CD4-positive, alpha-beta T cell treated with Interleukin-17A for 4 hours (primary cell): ENCODE results near the gene TMEM245.
A peak's percentile ranks its signal among the peaks of the same experiment; 100 is the strongest.

Experiments used
- DNase-seq: peaks from one replicate; pipeline ENCODE4 v3.0.0-alpha.2; 2020; ENCODE audit warnings: mixed read lengths

TMEM245 gene

GRCh38 chr9:109100543-109101201, 19.1 kb downstream of the TMEM245 start:
- DNase-seq: no peak

GRCh38 chr9:109098960-109099308, 20.8 kb downstream of the TMEM245 start:
- DNase-seq: no peak

GRCh38 chr9:109098171-109098959, 21.4 kb downstream of the TMEM245 start:
- no peak for DNase-seq

- DNase-seq: peak; percentile 37
These were observed 22.6 kb downstream of the TMEM245 start for GRCh38 chr9:109097146-109097545.

DNA sequence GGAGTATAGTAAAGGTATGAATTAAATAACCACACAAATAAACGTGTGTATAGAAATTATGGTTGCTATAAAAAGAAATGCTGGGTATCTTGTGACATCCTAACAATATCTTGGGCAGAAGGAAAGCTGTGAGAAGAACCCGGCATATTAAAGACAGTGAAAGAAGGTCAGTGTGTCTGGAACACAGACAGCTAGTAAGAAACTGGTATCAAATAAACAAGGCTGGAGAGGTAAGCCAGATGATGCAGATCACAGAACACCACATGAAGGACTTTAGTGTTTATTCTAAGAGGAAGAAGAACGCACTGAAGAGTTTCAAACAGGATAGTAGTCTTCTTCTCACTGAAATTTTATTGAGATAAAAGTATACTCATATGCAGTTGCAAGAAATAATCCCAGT, 24.4 kb downstream of the TMEM245 start:
- DNase-seq: no peak

DNA sequence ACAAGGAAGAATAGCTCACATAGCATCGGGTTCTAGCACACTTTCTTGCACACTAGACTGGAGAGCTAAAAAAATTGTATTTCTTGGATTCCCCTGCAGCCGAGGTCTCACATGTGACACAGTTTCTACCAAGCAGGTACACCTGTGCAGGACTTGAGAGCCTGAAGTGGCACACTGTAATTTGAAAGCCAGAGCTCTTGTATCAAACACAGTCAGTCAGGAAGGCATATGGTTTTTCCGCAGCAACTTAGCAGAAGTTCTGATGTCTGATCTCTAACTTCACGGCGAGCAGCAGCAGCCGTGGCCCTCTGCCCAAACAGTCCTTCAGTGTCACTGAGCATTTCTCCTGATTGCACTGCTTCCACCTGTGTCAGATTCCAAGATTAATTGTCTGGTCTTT, 25.5 kb downstream of the TMEM245 start:
- DNase-seq: no peak

DNA sequence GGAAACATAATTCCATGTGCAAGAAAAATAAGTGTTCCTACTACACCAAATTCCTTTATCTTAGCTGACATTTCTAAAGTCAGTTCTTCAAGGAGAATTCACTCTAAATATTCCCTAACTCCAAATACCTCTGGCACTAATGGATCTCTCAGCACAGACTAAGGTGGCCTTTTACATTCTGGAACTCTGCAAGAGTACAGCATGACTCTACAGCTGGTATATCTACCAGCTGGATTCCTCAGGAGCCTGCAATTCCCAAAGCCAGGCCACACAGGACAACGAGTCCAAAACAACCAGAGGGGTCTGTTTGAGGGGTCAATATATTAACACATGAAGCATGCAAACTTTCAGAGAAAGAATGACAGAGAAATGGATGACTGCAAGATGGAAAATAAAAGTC, 27.2 kb downstream of the TMEM245 start:
- no peak for DNase-seq

GRCh38 chr9:109092051-109092580, 27.6 kb downstream of the TMEM245 start:
- DNase-seq: no peak

DNA sequence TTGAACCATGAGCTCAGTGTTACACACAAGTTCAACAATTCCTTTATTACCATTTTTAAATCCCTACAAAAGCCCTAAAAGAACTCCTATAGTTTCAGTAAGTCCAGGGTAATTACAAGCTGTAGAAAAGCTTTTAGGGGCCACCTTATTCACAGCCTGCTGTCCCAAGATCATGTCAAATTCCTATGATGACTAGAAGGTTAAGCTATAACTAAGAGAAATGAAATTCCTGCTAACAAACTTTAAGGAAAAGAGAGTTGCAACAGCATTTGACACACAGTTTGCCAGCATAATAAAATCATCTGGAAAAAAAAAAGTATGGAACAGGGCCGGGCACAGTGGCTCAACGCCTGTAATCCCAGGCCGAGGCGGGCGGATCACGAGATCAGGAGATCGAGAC, 31.5 kb downstream of the TMEM245 start:
- no peak for DNase-seq

DNA sequence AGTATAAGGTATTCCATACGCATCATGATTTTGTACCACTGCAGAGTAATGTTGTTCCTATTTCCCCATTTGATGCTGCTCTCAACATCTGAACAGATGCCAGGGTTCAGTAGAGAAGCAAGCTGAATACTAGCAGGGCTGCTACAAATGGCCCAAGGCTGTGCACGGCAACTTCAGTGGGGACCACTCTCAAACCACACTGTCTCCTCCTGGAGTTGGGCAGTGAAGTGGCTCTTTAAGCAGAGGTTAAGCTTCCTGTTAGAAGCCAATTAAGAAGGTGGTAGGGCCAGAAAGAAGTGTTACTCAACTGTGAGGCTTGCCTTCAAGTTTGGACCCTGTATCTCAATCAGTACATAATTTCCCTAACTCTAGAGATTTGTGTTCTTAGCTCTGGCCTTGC, 32.0 kb downstream of the TMEM245 start:
- DNase-seq: no peak

DNA sequence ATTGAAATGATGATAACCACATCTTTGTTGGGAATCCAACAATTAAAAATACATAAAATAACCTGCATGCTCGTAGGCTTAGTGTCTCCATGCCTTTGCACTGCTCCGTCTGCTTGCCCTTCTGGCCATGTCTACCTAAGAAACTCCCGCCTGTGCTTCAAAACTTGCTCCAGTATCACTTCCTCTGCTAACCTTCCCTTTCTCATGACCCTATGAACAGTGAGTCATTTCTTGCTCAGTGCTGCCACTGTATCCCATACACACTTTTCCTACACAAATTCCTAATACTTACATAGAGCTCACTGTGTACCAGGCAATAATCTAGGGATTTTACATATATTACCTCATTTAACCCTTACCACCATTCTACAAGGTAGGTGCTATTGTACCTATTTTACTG, 33.5 kb downstream of the TMEM245 start:
- no peak for DNase-seq

- DNase-seq: no peak
These were observed 34.2 kb downstream of the TMEM245 start for GRCh38 chr9:109085510-109085909.

DNA sequence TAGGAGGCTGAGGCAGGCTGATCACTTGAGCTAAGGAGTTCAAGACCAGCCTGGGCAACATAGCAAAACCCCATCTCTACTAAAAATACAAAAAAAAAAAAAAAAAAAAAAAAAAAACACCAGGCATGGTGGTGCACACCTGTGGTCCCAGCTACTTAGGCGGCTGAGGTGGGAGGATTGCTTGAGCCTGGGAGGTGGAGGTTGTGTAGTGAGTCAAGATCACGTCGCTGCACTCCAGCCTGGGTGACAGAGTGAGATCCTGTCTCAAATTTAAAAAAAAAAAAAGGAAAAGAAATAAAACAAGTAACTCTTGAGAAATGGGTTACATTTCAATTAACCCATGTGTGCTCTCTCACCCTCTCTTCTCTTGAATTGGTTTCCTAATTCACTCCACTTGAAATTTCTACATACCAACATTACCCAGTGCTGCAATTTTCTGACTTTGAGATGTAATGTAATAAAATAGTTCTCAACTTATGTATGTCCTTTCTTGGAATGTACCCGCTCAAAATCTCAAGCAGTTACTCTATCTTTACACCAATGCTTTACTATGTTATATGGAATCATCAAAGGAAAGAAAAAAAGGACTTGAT, 35.8 kb downstream of the TMEM245 start:
- no peak for DNase-seq

DNA sequence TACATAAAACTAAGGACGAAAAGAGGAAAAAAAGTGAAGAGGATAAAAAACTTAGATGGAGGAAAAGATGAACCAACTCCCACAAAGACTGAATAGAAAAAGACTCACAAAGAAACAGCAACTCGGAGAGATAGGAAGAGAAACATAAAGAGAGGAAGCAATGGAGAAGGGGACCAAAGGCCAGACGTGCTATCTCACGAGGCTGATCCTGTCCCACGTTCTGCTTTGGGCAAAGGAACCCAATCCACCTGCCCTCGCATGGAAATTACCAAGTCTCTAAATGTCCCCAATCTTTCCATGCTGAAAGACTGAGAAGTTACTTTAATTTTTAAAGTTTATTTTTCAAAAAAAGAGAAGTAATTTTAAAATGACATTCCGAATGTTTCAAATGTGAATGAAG, 36.6 kb downstream of the TMEM245 start:
- DNase-seq: no peak

GRCh38 chr9:109082091-109082620, 37.6 kb downstream of the TMEM245 start:
- DNase-seq: no peak

DNA sequence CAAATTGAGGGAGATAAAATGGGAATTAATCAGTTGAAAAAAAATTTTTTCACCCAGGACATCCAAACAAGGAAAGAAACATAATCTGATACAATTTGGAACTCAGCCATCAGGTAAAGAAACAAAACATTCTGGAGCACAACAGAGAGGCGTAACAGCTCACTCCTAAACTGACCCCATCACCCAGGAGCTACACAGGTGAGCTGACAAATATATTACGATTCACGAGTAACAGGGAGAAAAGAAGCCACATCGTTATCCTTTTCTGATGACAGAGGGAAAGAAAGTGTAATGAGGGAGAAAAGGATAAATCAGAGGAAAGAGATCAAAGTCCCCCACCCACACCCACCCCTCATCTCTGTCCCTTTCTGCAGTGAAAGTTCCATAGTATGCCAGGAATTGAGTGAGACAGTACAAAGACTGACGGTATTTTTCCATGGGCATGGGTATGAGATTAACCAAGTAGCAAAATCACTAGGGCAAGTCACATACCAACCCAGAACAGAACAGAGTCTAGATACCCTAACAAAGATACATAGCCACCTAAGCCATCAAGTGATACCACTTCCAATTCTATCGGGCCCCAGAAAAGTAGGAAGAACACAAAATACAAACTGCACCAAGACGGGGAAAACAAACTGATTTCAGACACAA, 45.4 kb downstream of the TMEM245 start:
- DNase-seq: no peak

- no peak for DNase-seq
These were observed 46.8 kb downstream of the TMEM245 start for GRCh38 chr9:109072821-109073435.

GRCh38 chr9:109072133-109072692, 47.5 kb downstream of the TMEM245 start:
- DNase-seq: no peak

DNA sequence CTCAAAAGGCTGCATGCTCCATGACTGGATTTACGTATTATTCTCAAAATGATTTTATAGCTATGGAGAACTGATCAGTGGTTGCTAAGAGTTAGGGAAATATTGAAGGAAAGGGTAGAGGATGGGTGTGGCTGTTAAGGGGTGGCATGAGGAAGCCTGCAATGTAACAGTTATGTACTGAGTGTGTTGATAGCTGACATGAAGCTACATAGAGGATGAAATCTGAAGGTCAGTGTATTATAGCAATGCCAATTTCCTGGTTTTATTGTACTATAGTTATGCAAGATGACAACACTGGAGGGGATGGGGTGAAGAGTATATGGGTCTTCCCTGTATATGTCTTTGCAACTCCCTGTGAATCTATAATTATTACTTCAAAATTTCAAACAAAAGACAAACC, 51.0 kb downstream of the TMEM245 start:
- DNase-seq: no peak

DNA sequence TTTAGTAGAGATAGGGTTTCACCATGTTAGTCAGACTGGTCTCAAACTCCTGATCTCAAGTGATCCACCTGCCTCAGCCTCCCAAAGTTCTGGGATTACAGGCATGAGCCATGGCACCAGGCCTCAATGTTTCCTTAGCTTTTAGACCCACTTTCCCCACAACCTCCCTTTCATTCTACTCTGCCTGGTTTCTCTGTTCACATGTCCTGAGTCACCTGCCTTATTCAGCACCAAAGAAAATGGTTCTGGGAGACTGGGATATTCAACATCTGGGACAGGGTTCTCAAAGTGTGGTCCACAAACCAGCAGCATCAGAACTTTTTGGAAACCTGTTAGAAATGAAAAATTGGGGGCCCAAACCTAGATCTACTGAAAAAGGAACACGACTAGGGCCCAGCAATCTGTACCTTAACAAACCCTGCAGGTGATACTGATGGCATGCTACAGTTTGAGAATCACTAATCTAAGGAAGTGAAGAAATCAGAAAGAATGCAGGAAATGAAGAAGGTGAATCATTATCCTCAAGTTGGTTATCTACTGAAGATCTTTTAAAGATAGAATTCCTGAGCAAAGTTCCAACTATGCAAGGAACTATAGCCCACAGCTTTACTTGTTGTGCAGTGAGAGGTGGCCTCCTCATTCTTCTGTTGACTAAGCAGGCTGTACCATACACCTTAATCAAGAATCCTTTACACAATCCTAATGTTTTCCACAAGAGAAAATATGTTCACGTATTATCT, 54.6 kb downstream of the TMEM245 start:
- no peak for DNase-seq

DNA sequence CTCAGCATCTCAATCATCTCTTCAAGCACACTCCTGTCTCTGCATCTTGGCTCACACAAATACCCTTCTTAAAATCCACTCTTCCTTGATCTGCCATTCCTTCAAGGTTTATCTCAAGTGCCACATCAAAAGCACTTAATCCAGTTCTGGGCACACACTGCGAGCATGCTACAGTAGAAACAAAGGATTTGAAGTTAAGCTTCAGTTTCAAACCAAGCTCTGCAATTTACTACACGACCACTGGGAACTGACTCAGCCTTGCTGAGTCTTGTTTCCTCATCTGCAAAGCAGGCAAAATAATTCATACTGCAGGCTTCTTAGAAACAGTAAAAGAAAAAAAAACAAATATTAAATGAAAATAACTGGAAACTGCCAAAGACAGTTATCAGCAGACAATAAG, 56.0 kb downstream of the TMEM245 start:
- no peak for DNase-seq

GRCh38 chr9:109062543-109062942, 57.2 kb downstream of the TMEM245 start:
- DNase-seq: no peak
